ENCODE measurements around the gene CD34. TPM values are rescaled to one million over a fixed set of nuclear protein-coding genes. Genes with fewer than 3 reads are reported as not detected.

CD34 gene
- total RNA-seq, 2 donors from 2014 or later = 9.8 to 47.7 TPM

- no peak for DNase-seq (ENCODE audit: low spot score)
- Histone ChIP-seq H3K36me3 (no peaks in the 10 kb centered on the region), H3K9me3 (no peaks in the 10 kb centered on the region), H3K27me3 (replicated peaks; ENCODE audit: insufficient read depth) (no peaks in the 10 kb centered on the region), H3K4me1 (replicated peaks) (no peaks in the 10 kb centered on the region), H3K4me3 (no peak overlapping the region), H3K27ac (no peak overlapping the region)
- 77% methylated on average over 4 of the region's 4 CpGs for WGBS
- no peak for TF ChIP-seq POLR2AphosphoS5 (IDR thresholded peaks at IDR 0.05)
- TF ChIP-seq POLR2A (IDR thresholded peaks at IDR 0.05) = no peak
- no peak for TF ChIP-seq CTCF (IDR thresholded peaks at IDR 0.05)
- intact Hi-C loops (cut with DNase I) = no loop called here
Measured at GRCh38 chr1:207875532-207875931, 35.4 kb downstream of the CD34 start.

GRCh38 chr1:207873055-207873890, 37.7 kb downstream of the CD34 start:
- TF ChIP-seq POLR2A (IDR thresholded peaks at IDR 0.05) (no peak), POLR2AphosphoS5 (IDR thresholded peaks at IDR 0.05) (no peak), CTCF (IDR thresholded peaks at IDR 0.05) (no peak)
- no peak for DNase-seq (ENCODE audit: low spot score)
- Histone ChIP-seq H3K4me1 (replicated peaks) (no peaks in the 10 kb centered on the region), H3K27me3 (replicated peaks; ENCODE audit: insufficient read depth) (no peaks in the 10 kb centered on the region), H3K9me3 (no peaks in the 10 kb centered on the region), H3K4me3 (no peak overlapping the region), H3K36me3 (no peaks in the 10 kb centered on the region), H3K27ac (no peak overlapping the region)
- intact Hi-C loops (cut with DNase I) = no loop called here
- WGBS = 40% methylated on average over 8 of the region's 8 CpGs

- no peak overlapping the region for H3K27ac ChIP-seq
- intact Hi-C loops (cut with DNase I) = no loop called here
- H3K9me3 ChIP-seq = no peaks in the 10 kb centered on the region
- no peak for DNase-seq (ENCODE audit: low spot score)
- H3K4me3 ChIP-seq = no peak overlapping the region
- TF ChIP-seq POLR2AphosphoS5 (IDR thresholded peaks at IDR 0.05) (no peak), POLR2A (IDR thresholded peaks at IDR 0.05) (no peak), CTCF (IDR thresholded peaks at IDR 0.05) (no peak)
- H3K27me3 ChIP-seq (replicated peaks; ENCODE audit: insufficient read depth) = no peaks in the 10 kb centered on the region
- WGBS = 88% methylated on average over 2 of the region's 2 CpGs
- peaks cover 1% of the 10 kb centered on the region for H3K4me1 ChIP-seq (replicated peaks)
- no peaks in the 10 kb centered on the region for H3K36me3 ChIP-seq
Measured at GRCh38 chr1:207872621-207873020, 38.3 kb downstream of the CD34 start.

- Histone ChIP-seq H3K4me3 (no peak overlapping the region), H3K4me1 (replicated peaks) (peaks cover 9% of the 10 kb centered on the region), H3K9me3 (no peaks in the 10 kb centered on the region), H3K27me3 (replicated peaks; ENCODE audit: insufficient read depth) (no peaks in the 10 kb centered on the region), H3K36me3 (no peaks in the 10 kb centered on the region), H3K27ac (peak overlapping the region; percentile 12 to 27)
- no peak for TF ChIP-seq POLR2A (IDR thresholded peaks at IDR 0.05)
- no peak for TF ChIP-seq CTCF (IDR thresholded peaks at IDR 0.05)
- no peak for TF ChIP-seq POLR2AphosphoS5 (IDR thresholded peaks at IDR 0.05)
- 62% methylated on average over 6 of the region's 6 CpGs for WGBS
- intact Hi-C loops (cut with DNase I) = no loop called here
- no peak for DNase-seq (ENCODE audit: low spot score)
Measured at GRCh38 chr1:207871117-207871649, 39.7 kb downstream of the CD34 start.
